ENCODE data around the gene TMEM223. TPM values are rescaled to one million over a fixed set of nuclear protein-coding genes. Genes with fewer than 3 reads are reported as not detected.
A peak's percentile ranks its signal among the peaks of the same experiment; 100 is the strongest.

TMEM223 gene
- total RNA-seq, 1 experiment from 2014 or later = 22.6 TPM

- POLR2A ChIA-PET (ENCODE audit: unreplicated experiment) = interaction anchor here (0.6 to 0.7 kb wide), 3 partner anchors 13 to 933 kb away, joined by 4 to 13 read pairs (median 7); partner anchors contain the start of gene INTS5
- BruUV-seq (replicated peaks) = no TSS peak
- DNase-seq = no peak
Observed at GRCh38 chr11:62747475-62748160, 44.2 kb downstream of the TMEM223 start.

More at GRCh38 chr11:62747475-62748160, 44.2 kb downstream of the TMEM223 start:
- Histone ChIP-seq H4K20me1 (ENCODE audit: insufficient read depth) (no peaks in the 10 kb centered on the region), H3K79me2 (ENCODE audit: low read depth) (peaks cover 8% of the 10 kb centered on the region; the same call in 1 of the 2 replicates), H3K4me3 (no peak overlapping the region), H3K4me1 (replicated peaks; ENCODE audit: insufficient read depth) (peaks cover 3% of the 10 kb centered on the region; the same call in 1 of the 2 replicates), H2AFZ (no peak overlapping the region), H3K36me3 (ENCODE audit: low read depth) (no peaks in the 10 kb centered on the region), H3K9me3 (ENCODE audit: insufficient read depth, low read depth) (no peaks in the 10 kb centered on the region), H3K9me2 (ENCODE audit: insufficient read depth) (no peaks in the 10 kb centered on the region), H3F3A (ENCODE audit: insufficient read depth, low read depth) (peaks cover 29% of the 10 kb centered on the region), H3K4me2 (no peak overlapping the region), H3K27me3 (ENCODE audit: insufficient read depth, low read depth) (no peaks in the 10 kb centered on the region), H3K27ac (peak overlapping the region; percentile 38)
- intact Hi-C loops (cut with micrococcal nuclease; ENCODE audit: unreplicated experiment) = no loop called here
- TF ChIP-seq EZH2 (IDR thresholded peaks at IDR 0.05; ENCODE audit: low read depth) (no peak), CTCF (conservative IDR thresholded peaks at IDR 0.05) (no peak)
- CTCF ChIA-PET = no interaction called here

Small RNA genes lying within 50 kb of the gene (microRNA-seq; reads per million reads assigned to microRNA genes)
- not detected for gene MIR6514 (ENCODE audit: borderline number of aligned reads, borderline replicate concordance)
- gene MIR6748 (ENCODE audit: borderline number of aligned reads, borderline replicate concordance) = not detected

Other genes with a start within 250 kb of the TMEM223 start
- gene AHNAK, start 245.2 kb downstream of the TMEM223 start, total RNA-seq (2021) = 632 and 734 TPM in 2 replicates
- 1,773 and 2,008 TPM in 2 replicates for gene EEF1G, start 218.1 kb downstream of the TMEM223 start, total RNA-seq (2021)
- 39.3 and 40.5 TPM in 2 replicates for gene TUT1, start 200.5 kb downstream of the TMEM223 start, total RNA-seq (2021)
- 96.6 and 120 TPM in 2 replicates for gene MTA2, start 190.1 kb downstream of the TMEM223 start, total RNA-seq (2021)
- 83.2 and 84.2 TPM in 2 replicates for gene EML3, start 179.2 kb downstream of the TMEM223 start, total RNA-seq (2021)
- 6.2 and 7.0 TPM in 2 replicates for gene ROM1, start 178.7 kb downstream of the TMEM223 start, total RNA-seq (2021)
- 38.9 and 60.5 TPM in 2 replicates for gene B3GAT3, start 170.0 kb downstream of the TMEM223 start, total RNA-seq (2021)
- 478 and 525 TPM in 2 replicates for gene GANAB, start 145.4 kb downstream of the TMEM223 start, total RNA-seq (2021)
- 28.2 and 31.5 TPM in 2 replicates for gene INTS5, start 138.7 kb downstream of the TMEM223 start, total RNA-seq (2021)
- gene C11orf98, start 126.8 kb downstream of the TMEM223 start, total RNA-seq (2021) = 86.7 and 94.9 TPM in 2 replicates
- gene CSKMT, start 126.7 kb downstream of the TMEM223 start, total RNA-seq (2021) = 19.2 and 51.9 TPM in 2 replicates
- gene UQCC3, start 120.3 kb downstream of the TMEM223 start, total RNA-seq (2021) = 16.1 and 25.4 TPM in 2 replicates
- 13.2 and 16.1 TPM in 2 replicates for gene LBHD1, start 119.7 kb downstream of the TMEM223 start, total RNA-seq (2021)
- gene UBXN1, start 112.9 kb downstream of the TMEM223 start, total RNA-seq (2021) = 143 and 150 TPM in 2 replicates
- gene LRRN4CL, start 102.5 kb downstream of the TMEM223 start, total RNA-seq (2021) = 1.0 and 1.3 TPM in 2 replicates
- 173 and 201 TPM in 2 replicates for gene BSCL2, start 84.6 kb downstream of the TMEM223 start, total RNA-seq (2021)
- 0.57 TPM in 1 of 2 replicates, not detected in the other for gene GNG3, start 84.3 kb downstream of the TMEM223 start, total RNA-seq (2021)
- 55.2 and 76.9 TPM in 2 replicates for gene HNRNPUL2, start 64.5 kb downstream of the TMEM223 start, total RNA-seq (2021)
- gene TTC9C, start 63.5 kb downstream of the TMEM223 start, total RNA-seq (2021) = 65.3 and 71.4 TPM in 2 replicates
- 16.5 and 17.2 TPM in 2 replicates for gene ZBTB3, start 37.8 kb downstream of the TMEM223 start, total RNA-seq (2021)
- gene POLR2G, start 30.4 kb downstream of the TMEM223 start, total RNA-seq (2021) = 131 and 155 TPM in 2 replicates
- 31.2 and 36.4 TPM in 2 replicates for gene TAF6L, start 20.6 kb downstream of the TMEM223 start, total RNA-seq (2021)
- 45.5 and 48.3 TPM in 2 replicates for gene TMEM179B, start 4.6 kb downstream of the TMEM223 start, total RNA-seq (2021)
- 45.6 and 56.1 TPM in 2 replicates for gene NXF1, start 13.4 kb upstream of the TMEM223 start, total RNA-seq (2021)
- gene STX5, start 40.0 kb upstream of the TMEM223 start, total RNA-seq (2021) = 61.9 and 65.8 TPM in 2 replicates
- gene TEX54, start 40.8 kb upstream of the TMEM223 start, total RNA-seq (2021) = not detected in 2 replicates
- gene WDR74, start 47.6 kb upstream of the TMEM223 start, total RNA-seq (2021) = 72.4 and 74.1 TPM in 2 replicates
- gene SLC3A2, start 88.9 kb upstream of the TMEM223 start, total RNA-seq (2021) = 513 and 619 TPM in 2 replicates
- gene CHRM1, start 129.4 kb upstream of the TMEM223 start, total RNA-seq (2021) = not detected in 2 replicates
- gene SLC22A6, start 193.0 kb upstream of the TMEM223 start, total RNA-seq (2021) = not detected in 2 replicates
- gene SLC22A8, start 223.8 kb upstream of the TMEM223 start, total RNA-seq (2021) = not detected in 2 replicates